Neural cell (in vitro differentiated cells): ENCODE data around the gene TLR6. TPM values are rescaled to one million over a fixed set of nuclear protein-coding genes. Genes with fewer than 3 reads are reported as not detected.

ENCODE experiments used
- H2AFZ ChIP-seq: fragments of 200-600, 300-800 bp; sonication (generic), shearing (Covaris generic); 2 replicates; pipeline ENCODE4 v1.6.0; 2014; ENCODE audit warnings: low read depth, mild to moderate bottlenecking, antibody characterized with exemption, low read length, moderate library complexity
- H3F3A ChIP-seq: fragments of 200-600 bp; shearing (Covaris generic); 2 replicates; pipeline ENCODE4 v1.6.1; 2016; ENCODE audit warnings: mild to moderate bottlenecking, moderate library complexity, mixed read lengths, antibody characterized with exemption, low read length; ENCODE audit not compliant: insufficient read depth, poor library complexity, severe bottlenecking
- H3K27ac ChIP-seq: fragments of 200-600, 300-800 bp; sonication (generic), shearing (Covaris generic); 2 replicates; pipeline ENCODE4 v1.5.1; 2014; ENCODE audit warnings: mild to moderate bottlenecking, low read length, moderate library complexity
- H3K27me3 ChIP-seq: fragments of 300-800, 200-600 bp; sonication (generic), shearing (Covaris generic); 2 replicates; pipeline ENCODE4 v1.6.0; 2014; ENCODE audit warnings: mild to moderate bottlenecking, low read depth, low read length, moderate library complexity; ENCODE audit not compliant: insufficient read depth
- H3K36me3 ChIP-seq: fragments of 300-800, 200-600 bp; sonication (generic), shearing (Covaris generic); 2 replicates; pipeline ENCODE4 v1.5.1; 2014; ENCODE audit warnings: mild to moderate bottlenecking, antibody characterized with exemption, low read length, moderate library complexity; ENCODE audit not compliant: insufficient read depth
- H3K4me2 ChIP-seq: fragments of 300-800, 200-600 bp; sonication (generic), shearing (Covaris generic); 2 replicates; pipeline ENCODE4 v1.6.0; 2014; ENCODE audit warnings: mild to moderate bottlenecking, low read length
- H3K4me3 ChIP-seq: fragments of 300-800, 200-600 bp; sonication (generic), shearing (Covaris generic); 2 replicates; pipeline ENCODE4 v1.5.1; 2014; ENCODE audit warnings: mild to moderate bottlenecking, low read length, moderate library complexity
- H3K79me2 ChIP-seq: fragments of 200-600 bp; shearing (Covaris generic); replicated peaks from 2 replicates; pipeline ENCODE4 v1.6.0; 2014; ENCODE audit warnings: mild to moderate bottlenecking, low read length, moderate library complexity; ENCODE audit not compliant: insufficient read depth
- H3K9ac ChIP-seq: fragments of 300-800, 200-600 bp; sonication (generic), shearing (Covaris generic); 2 replicates; pipeline ENCODE4 v1.6.1; 2016; ENCODE audit warnings: mild to moderate bottlenecking, low read length, mixed read lengths
- H3K9me2 ChIP-seq: fragments of 200-600 bp; shearing (Covaris generic); 2 replicates; pipeline ENCODE4 v1.6.1; 2016; ENCODE audit warnings: mild to moderate bottlenecking, low read length, mixed read lengths; ENCODE audit not compliant: insufficient read depth
- H3K9me3 ChIP-seq: fragments of 200-600, 300-800 bp; sonication (generic), shearing (Covaris generic); 2 replicates; pipeline ENCODE4 v1.6.1; 2016; ENCODE audit warnings: mild to moderate bottlenecking, mixed run types, low read length, moderate library complexity, mixed read lengths
- H4K20me1 ChIP-seq: fragments of 200-600 bp; shearing (Covaris generic); 2 replicates; pipeline ENCODE4 v1.6.1; 2016; ENCODE audit warnings: mild to moderate bottlenecking, mixed run types; ENCODE audit not compliant: insufficient read depth
- CTCF ChIP-seq: fragments of 450-650 bp; IDR thresholded peaks from 2 replicates; pipeline ENCODE4 v1.5.1; 2014; ENCODE audit warnings: antibody characterized with exemption, mild to moderate bottlenecking, moderate library complexity; ENCODE audit not compliant: poor library complexity, severe bottlenecking
- EP300 ChIP-seq: fragments of 450-650 bp; conservative IDR thresholded peaks from 2 replicates; pipeline ENCODE4 v1.6.1; 2014; ENCODE audit warnings: antibody characterized with exemption, mild to moderate bottlenecking, moderate library complexity; ENCODE audit not compliant: poor library complexity, severe bottlenecking
- EZH2 ChIP-seq: fragments of 200-600, 300-800 bp; shearing (Covaris generic), sonication (generic); IDR thresholded peaks from 2 replicates; pipeline ENCODE4 v1.6.1; 2014; ENCODE audit warnings: antibody characterized with exemption, low read length, borderline replicate concordance, mild to moderate bottlenecking; ENCODE audit not compliant: insufficient read depth, poor library complexity, severe bottlenecking
- MXI1 ChIP-seq: fragments of 450-650 bp; conservative IDR thresholded peaks from 2 replicates; pipeline ENCODE4 v1.6.1; 2014; ENCODE audit warnings: antibody characterized with exemption, mild to moderate bottlenecking; ENCODE audit not compliant: poor library complexity, severe bottlenecking
- POLR2AphosphoS5 ChIP-seq: IDR thresholded peaks from 2 replicates; pipeline ENCODE4 v1.6.1; 2012
- RAD21 ChIP-seq: fragments of 450-650 bp; conservative IDR thresholded peaks from 2 replicates; pipeline ENCODE4 v1.6.1; 2014; ENCODE audit warnings: antibody characterized with exemption, mild to moderate bottlenecking, moderate library complexity
- SMC3 ChIP-seq: fragments of 450-650 bp; conservative IDR thresholded peaks from 2 replicates; pipeline ENCODE4 v1.6.1; 2014; ENCODE audit warnings: antibody characterized with exemption, mild to moderate bottlenecking, moderate library complexity; ENCODE audit not compliant: poor library complexity
- TAF1 ChIP-seq: IDR thresholded peaks from 2 replicates; pipeline ENCODE4 v1.6.1; 2012; ENCODE audit warnings: low read depth
- polyA plus RNA-seq: library from polyadenylated mRNA; depleted of rRNA; stranded (reverse); fragments of >200 nt; gene quantifications from 2 replicates; pipeline ENCODE4 v1.2.3, GENCODE V29; 2014
- TF ChIP-seq, protein P1 (sequence below): IDR thresholded peaks from 2 replicates; pipeline ENCODE4 v1.6.1; 2012; ENCODE audit warnings: borderline replicate concordance

TLR6 gene
- polyA plus RNA-seq, 1 donor from 2014 or later: not detected

- Histone ChIP-seq H3K9ac (no peak overlapping the region), H3K9me3 (no peaks in the 10 kb centered on the region), H3K36me3 (no peaks in the 10 kb centered on the region), H3K4me2 (no peak overlapping the region), H3K9me2 (no peaks in the 10 kb centered on the region), H2AFZ (no peak overlapping the region), H3K27me3 (peaks cover 16% of the 10 kb centered on the region), H3K4me3 (no peak overlapping the region), H3F3A (no peaks in the 10 kb centered on the region), H3K27ac (no peak overlapping the region), H3K79me2 (no peaks in the 10 kb centered on the region), H4K20me1 (no peaks in the 10 kb centered on the region)
- TF ChIP-seq POLR2AphosphoS5: no peak
These were observed 16.0 kb upstream of the TLR6 start for GRCh38 chr4:38872620-38873019.

DNA sequence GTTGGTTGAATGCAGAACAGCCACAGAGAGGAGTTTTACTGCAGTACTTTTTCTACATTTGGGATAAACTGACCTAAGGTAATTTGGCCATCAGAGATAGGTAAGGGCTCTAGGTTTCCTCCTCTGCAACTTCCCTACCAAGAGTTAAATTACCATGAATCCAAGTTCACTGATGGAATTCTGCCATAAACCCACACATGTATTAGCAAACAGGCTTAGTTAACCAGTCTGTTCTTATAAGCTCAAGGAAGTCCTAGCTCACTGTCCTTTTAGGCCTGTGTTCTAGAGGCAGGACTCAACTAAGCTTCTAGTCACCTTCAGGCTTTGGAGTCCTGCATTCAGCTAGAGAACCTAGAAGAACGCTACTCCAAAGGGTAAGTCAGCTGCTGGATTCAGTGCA, 15.0 kb upstream of the TLR6 start:
- no peaks in the 10 kb centered on the region for H3K9me2 ChIP-seq
- H3K79me2 ChIP-seq: no peaks in the 10 kb centered on the region
- no peaks in the 10 kb centered on the region for H3K9me3 ChIP-seq
- H3K27ac ChIP-seq: no peak overlapping the region
- no peak overlapping the region for H3K4me2 ChIP-seq
- no peak overlapping the region for H3K9ac ChIP-seq
- peaks cover 22% of the 10 kb centered on the region for H3K27me3 ChIP-seq
- H3F3A ChIP-seq: no peaks in the 10 kb centered on the region
- TF ChIP-seq CTCF (no peak), TAF1 (no peak), MXI1 (no peak), RAD21 (no peak), EP300 (no peak), EZH2 (no peak), SMC3 (no peak), POLR2AphosphoS5 (no peak)
- TF ChIP-seq, protein P1, sequence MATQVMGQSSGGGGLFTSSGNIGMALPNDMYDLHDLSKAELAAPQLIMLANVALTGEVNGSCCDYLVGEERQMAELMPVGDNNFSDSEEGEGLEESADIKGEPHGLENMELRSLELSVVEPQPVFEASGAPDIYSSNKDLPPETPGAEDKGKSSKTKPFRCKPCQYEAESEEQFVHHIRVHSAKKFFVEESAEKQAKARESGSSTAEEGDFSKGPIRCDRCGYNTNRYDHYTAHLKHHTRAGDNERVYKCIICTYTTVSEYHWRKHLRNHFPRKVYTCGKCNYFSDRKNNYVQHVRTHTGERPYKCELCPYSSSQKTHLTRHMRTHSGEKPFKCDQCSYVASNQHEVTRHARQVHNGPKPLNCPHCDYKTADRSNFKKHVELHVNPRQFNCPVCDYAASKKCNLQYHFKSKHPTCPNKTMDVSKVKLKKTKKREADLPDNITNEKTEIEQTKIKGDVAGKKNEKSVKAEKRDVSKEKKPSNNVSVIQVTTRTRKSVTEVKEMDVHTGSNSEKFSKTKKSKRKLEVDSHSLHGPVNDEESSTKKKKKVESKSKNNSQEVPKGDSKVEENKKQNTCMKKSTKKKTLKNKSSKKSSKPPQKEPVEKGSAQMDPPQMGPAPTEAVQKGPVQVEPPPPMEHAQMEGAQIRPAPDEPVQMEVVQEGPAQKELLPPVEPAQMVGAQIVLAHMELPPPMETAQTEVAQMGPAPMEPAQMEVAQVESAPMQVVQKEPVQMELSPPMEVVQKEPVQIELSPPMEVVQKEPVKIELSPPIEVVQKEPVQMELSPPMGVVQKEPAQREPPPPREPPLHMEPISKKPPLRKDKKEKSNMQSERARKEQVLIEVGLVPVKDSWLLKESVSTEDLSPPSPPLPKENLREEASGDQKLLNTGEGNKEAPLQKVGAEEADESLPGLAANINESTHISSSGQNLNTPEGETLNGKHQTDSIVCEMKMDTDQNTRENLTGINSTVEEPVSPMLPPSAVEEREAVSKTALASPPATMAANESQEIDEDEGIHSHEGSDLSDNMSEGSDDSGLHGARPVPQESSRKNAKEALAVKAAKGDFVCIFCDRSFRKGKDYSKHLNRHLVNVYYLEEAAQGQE: no peak
- H3K4me3 ChIP-seq: no peak overlapping the region
- no peaks in the 10 kb centered on the region for H4K20me1 ChIP-seq
- H2AFZ ChIP-seq: no peak overlapping the region
- H3K36me3 ChIP-seq: no peaks in the 10 kb centered on the region
